ENCODE results near the gene FBXO44. TPM values are rescaled to one million over a fixed set of nuclear protein-coding genes. Genes with fewer than 3 reads are reported as not detected.

FBXO44 gene
- total and polyA plus RNA-seq, 2 donors (not counting 1 experiment from before 2014, with no cell fraction given), result 8.1 to 17.8 TPM

- no peaks in the 10 kb centered on the region for H3K4me1 ChIP-seq (ENCODE audit: control insufficient read depth, extremely low read depth, insufficient read depth, low read length)
- H3K27me3 ChIP-seq (ENCODE audit: control insufficient read depth, insufficient read depth, low read length), result peaks cover 2% of the 10 kb centered on the region
- H3K9ac ChIP-seq (ENCODE audit: insufficient read depth, low read length), result no peak overlapping the region
- TF ChIP-seq CTCF (conservative IDR thresholded peaks at IDR 0.05 in 1 of 2, IDR thresholded peaks at IDR 0.05 in 1 of 2; ENCODE audit: low read depth in 1 of 2, low read length in 2 of 2) (no peak), EZH2 (IDR thresholded peaks at IDR 0.05; ENCODE audit: low read length, missing control alignments) (no peak)
- H3K27ac ChIP-seq (ENCODE audit: insufficient read depth, low read length), result no peak overlapping the region
- H3K36me3 ChIP-seq (ENCODE audit: control insufficient read depth, insufficient read depth, low read length), result no peaks in the 10 kb centered on the region
- H3K4me3 ChIP-seq (replicated peaks in 1 of 4; ENCODE audit: control extremely low read depth in 1 of 4, insufficient read depth in 1 of 4, low read depth in 3 of 4, low read length in 4 of 4), result no peak overlapping the region
- H3K79me2 ChIP-seq (ENCODE audit: control insufficient read depth, insufficient read depth, low read length), result no peaks in the 10 kb centered on the region
- no peak overlapping the region for H3K4me2 ChIP-seq (ENCODE audit: extremely low read depth, insufficient read depth, low read length)
- H2AFZ ChIP-seq (ENCODE audit: low read length), result no peak overlapping the region
- no peak for DNase-seq (ENCODE audit: low read depth in 2 of 2)
- no peaks in the 10 kb centered on the region for H4K20me1 ChIP-seq (ENCODE audit: control insufficient read depth, extremely low read depth, insufficient read depth, low read length)
- H3K9me3 ChIP-seq (ENCODE audit: control insufficient read depth, insufficient read depth, low read depth, low read length), result no peaks in the 10 kb centered on the region
These were observed 8.4 kb upstream of the FBXO44 start for GRCh38 chr1:11646317-11646716.

GRCh38 chr1:11647333-11647732, 7.3 kb upstream of the FBXO44 start:
- no peaks in the 10 kb centered on the region for H3K9me3 ChIP-seq (ENCODE audit: control insufficient read depth, insufficient read depth, low read depth, low read length)
- no peaks in the 10 kb centered on the region for H3K36me3 ChIP-seq (ENCODE audit: control insufficient read depth, insufficient read depth, low read length)
- no peak for TF ChIP-seq CTCF (conservative IDR thresholded peaks at IDR 0.05 in 1 of 2, IDR thresholded peaks at IDR 0.05 in 1 of 2; ENCODE audit: low read depth in 1 of 2, low read length in 2 of 2)
- no peak for TF ChIP-seq EZH2 (IDR thresholded peaks at IDR 0.05; ENCODE audit: low read length, missing control alignments)
- no peak overlapping the region for H3K27ac ChIP-seq (ENCODE audit: insufficient read depth, low read length)
- no peaks in the 10 kb centered on the region for H3K79me2 ChIP-seq (ENCODE audit: control insufficient read depth, insufficient read depth, low read length)
- no peak overlapping the region for H2AFZ ChIP-seq (ENCODE audit: low read length)
- H3K4me2 ChIP-seq (ENCODE audit: extremely low read depth, insufficient read depth, low read length), result no peak overlapping the region
- H3K27me3 ChIP-seq (ENCODE audit: control insufficient read depth, insufficient read depth, low read length), result peaks cover 4% of the 10 kb centered on the region
- no peaks in the 10 kb centered on the region for H3K4me1 ChIP-seq (ENCODE audit: control insufficient read depth, extremely low read depth, insufficient read depth, low read length)
- no peak for DNase-seq (ENCODE audit: low read depth in 2 of 2)
- no peak overlapping the region for H3K4me3 ChIP-seq (replicated peaks in 1 of 4; ENCODE audit: control extremely low read depth in 1 of 4, insufficient read depth in 1 of 4, low read depth in 3 of 4, low read length in 4 of 4)
- H4K20me1 ChIP-seq (ENCODE audit: control insufficient read depth, extremely low read depth, insufficient read depth, low read length), result no peaks in the 10 kb centered on the region
- H3K9ac ChIP-seq (ENCODE audit: insufficient read depth, low read length), result no peak overlapping the region

- H3K4me3 ChIP-seq (replicated peaks in 1 of 4; ENCODE audit: control extremely low read depth in 1 of 4, insufficient read depth in 1 of 4, low read depth in 3 of 4, low read length in 4 of 4), result no peak overlapping the region
- TF ChIP-seq EZH2 (IDR thresholded peaks at IDR 0.05; ENCODE audit: low read length, missing control alignments) (no peak), CTCF (conservative IDR thresholded peaks at IDR 0.05 in 1 of 2, IDR thresholded peaks at IDR 0.05 in 1 of 2; ENCODE audit: low read depth in 1 of 2, low read length in 2 of 2) (no peak)
- H3K9ac ChIP-seq (ENCODE audit: insufficient read depth, low read length), result no peak overlapping the region
- H3K9me3 ChIP-seq (ENCODE audit: control insufficient read depth, insufficient read depth, low read depth, low read length), result no peaks in the 10 kb centered on the region
- no peak overlapping the region for H2AFZ ChIP-seq (ENCODE audit: low read length)
- no peaks in the 10 kb centered on the region for H3K4me1 ChIP-seq (ENCODE audit: control insufficient read depth, extremely low read depth, insufficient read depth, low read length)
- no peak overlapping the region for H3K27ac ChIP-seq (ENCODE audit: insufficient read depth, low read length)
- no peak overlapping the region for H3K4me2 ChIP-seq (ENCODE audit: extremely low read depth, insufficient read depth, low read length)
- H3K36me3 ChIP-seq (ENCODE audit: control insufficient read depth, insufficient read depth, low read length), result no peaks in the 10 kb centered on the region
- no peaks in the 10 kb centered on the region for H4K20me1 ChIP-seq (ENCODE audit: control insufficient read depth, extremely low read depth, insufficient read depth, low read length)
- H3K27me3 ChIP-seq (ENCODE audit: control insufficient read depth, insufficient read depth, low read length), result peaks cover 5% of the 10 kb centered on the region
- no peak for DNase-seq (ENCODE audit: low read depth in 2 of 2)
- no peaks in the 10 kb centered on the region for H3K79me2 ChIP-seq (ENCODE audit: control insufficient read depth, insufficient read depth, low read length)
These were observed 6.6 kb upstream of the FBXO44 start for GRCh38 chr1:11648039-11648438.
